GM12878 (cell line): ENCODE results near the gene MIS12. TPM values are rescaled to one million over a fixed set of nuclear protein-coding genes. Genes with fewer than 3 reads are reported as not detected.

Experiments
- BCL3 ChIP-seq: IDR thresholded peaks from 2 replicates; pipeline ENCODE4 v1.6.1; 2011; ENCODE audit warnings: borderline replicate concordance, low read depth, mild to moderate bottlenecking, moderate library complexity, low read length; ENCODE audit not compliant: insufficient read depth, poor library complexity, severe bottlenecking
- CREB1 ChIP-seq: IDR thresholded peaks from 2 replicates; pipeline ENCODE4 v1.6.1; 2012; ENCODE audit warnings: low read depth, mild to moderate bottlenecking, inconsistent platforms
- ETV6 ChIP-seq, 2 experiments: fragments of 450-650 bp in 1 of 2; IDR thresholded peaks in 1 of 2; conservative IDR thresholded peaks in 1 of 2; 2 replicates each; pipeline ENCODE4 v1.6.1; 2014; ENCODE audit warnings: antibody characterized with exemption in 1 of 2, borderline replicate concordance in 1 of 2, low read depth in 1 of 2, mild to moderate bottlenecking in 1 of 2, moderate library complexity in 1 of 2
- HSF1 ChIP-seq: fragments of 150-350 bp; IDR thresholded peaks from 2 replicates; pipeline ENCODE4 v1.6.1; 2014; ENCODE audit warnings: mild to moderate bottlenecking, low read depth, low read length
- IKZF2 ChIP-seq, 2 experiments: fragments of 450-650 bp; IDR thresholded peaks; 2 replicates each; pipeline ENCODE4 v1.6.1; 2017; ENCODE audit warnings: mild to moderate bottlenecking in 2 of 2, moderate library complexity in 2 of 2
- NFYA ChIP-seq: IDR thresholded peaks from 2 replicates; pipeline ENCODE4 v1.6.1; 2011; ENCODE audit warnings: low read depth, mild to moderate bottlenecking, low read length, improper control_type of control experiment, borderline replicate concordance
- PBX3 ChIP-seq: IDR thresholded peaks from 2 replicates; pipeline ENCODE4 v1.6.1; 2011; ENCODE audit warnings: mild to moderate bottlenecking, low read depth, low read length, moderate library complexity; ENCODE audit not compliant: insufficient replicate concordance
- POLR2AphosphoS5 ChIP-seq: IDR thresholded peaks from 2 replicates; pipeline ENCODE4 v1.6.1; 2011; ENCODE audit warnings: mild to moderate bottlenecking, low read length, inconsistent platforms
- polyA plus RNA-seq, 11 experiments: library from polyadenylated mRNA; depleted of rRNA in 4 of 11; unstranded in 6 of 11; stranded (reverse) in 5 of 11; fragments of >200 nt; fragmentation: Nextera tagmentation in 4 of 11; fragmentation: Illumina TruSeq in 1 of 11; extraction: Ambion mirVana in 4 of 11; extraction: Trizol in 1 of 11; gene quantifications; 1 replicate in 1 of 11; 2 replicates in 10 of 11; pipeline versions ENCODE4 v1.2.1 to v1.2.3, GENCODE V29; 2011 to 2016; ENCODE audit warnings: inconsistent platforms in 2 of 11, missing spikeins in 2 of 11, low read depth in 1 of 11
- total RNA-seq, 4 experiments: library from RNA; depleted of rRNA in 3 of 4; stranded (reverse); fragments of >200 nt in 3 of 4; fragmentation: Illumina TruSeq in 1 of 4; extraction: Trizol in 1 of 4; gene quantifications; 2 replicates each; pipeline versions ENCODE4 v1.2.1 to v1.2.3, GENCODE V29; 2013 to 2021

MIS12 gene
- total and polyA plus RNA-seq, 10 of the 15 experiments (the other 5 are each of a cell fraction or from before 2014, with no cell fraction given), result 19.8 to 34.2 (median 25.0) TPM

- TF ChIP-seq ETV6 (conservative IDR thresholded peaks at IDR 0.05 in 1 of 2, IDR thresholded peaks at IDR 0.05 in 1 of 2; ENCODE audit: borderline replicate concordance in 1 of 2, low read depth in 1 of 2) (0 out of 4 replicates have a peak, but pooled peaks of 1 of the 2 experiments have one; percentile 6), HSF1 (no peak), NFYA (no peak), CREB1 (peak; percentile 49; the same call in 1 of the 2 replicates), BCL3 (no peak), POLR2AphosphoS5 (peak; percentile 92), IKZF2 (IDR thresholded peaks at IDR 0.05) (0 out of 4 replicates have a peak, but pooled peaks have one; percentile 24 to 32), PBX3 (no peak)
- TF ChIP-seq, all 136 proteins: peak for 57
Measured at GRCh38 chr17:5438716-5439445, 47.5 kb upstream of the MIS12 start, which contains the start of gene C1QBP (continued).
